Activated CD8-positive, alpha-beta memory T cell treated with anti-CD3 and anti-CD28 coated beads for 4 hours (primary cell): Measurements from ENCODE around the gene BCHE.
"Not testable (repeated sequence)": the region's sequence is repeated elsewhere in the genome, so short reads cannot be mapped to it uniquely, and the experiment has no call there.

Source experiments
- DNase-seq, 2 donors: peaks; one replicate each; pipeline ENCODE4 v3.0.0-alpha.2; 2020; ENCODE audit warnings: low read depth in 2 of 2

Gene BCHE

GRCh38 chr3:165816209-165816608, 21.0 kb downstream of the BCHE start:
- no peak for DNase-seq

DNA sequence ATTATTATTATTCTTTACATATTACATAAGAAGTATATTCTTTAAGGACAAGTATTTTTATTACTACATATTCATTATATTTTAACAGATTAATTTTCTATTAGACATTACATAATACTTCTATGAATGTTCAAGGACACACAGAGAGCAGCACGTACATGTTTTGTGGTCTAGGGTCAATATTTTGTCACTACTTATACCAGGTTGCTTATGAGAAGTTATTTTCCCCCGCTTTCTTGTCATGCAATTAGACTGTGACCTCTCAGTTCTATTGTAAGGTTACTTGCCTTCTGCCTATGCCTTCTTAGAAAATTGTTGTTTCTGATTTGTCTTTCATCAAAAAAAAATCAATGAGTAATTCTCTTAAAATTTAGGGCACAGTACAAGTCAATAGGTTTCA, 21.5 kb downstream of the BCHE start:
- DNase-seq, result no peak

DNA sequence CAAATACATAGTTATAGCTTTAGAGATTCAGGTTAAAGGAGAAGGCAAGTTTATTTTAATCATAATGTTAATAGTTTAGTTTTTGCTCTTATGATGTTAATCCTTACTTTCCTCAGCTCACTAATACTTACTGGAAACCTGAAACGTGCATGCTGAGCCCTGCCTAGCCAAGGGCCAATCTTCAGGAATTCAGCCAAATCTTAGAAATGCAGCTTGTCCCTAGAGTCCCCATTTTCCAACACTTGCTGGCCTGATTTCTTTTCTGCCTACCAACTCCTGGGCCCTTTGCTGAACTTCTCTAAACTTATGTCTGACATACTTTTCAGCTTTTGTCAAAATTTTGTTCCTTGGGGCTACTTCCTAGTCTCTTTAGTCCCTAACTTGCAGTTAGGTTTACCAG, 22.8 kb downstream of the BCHE start:
- DNase-seq, result no peak

DNA sequence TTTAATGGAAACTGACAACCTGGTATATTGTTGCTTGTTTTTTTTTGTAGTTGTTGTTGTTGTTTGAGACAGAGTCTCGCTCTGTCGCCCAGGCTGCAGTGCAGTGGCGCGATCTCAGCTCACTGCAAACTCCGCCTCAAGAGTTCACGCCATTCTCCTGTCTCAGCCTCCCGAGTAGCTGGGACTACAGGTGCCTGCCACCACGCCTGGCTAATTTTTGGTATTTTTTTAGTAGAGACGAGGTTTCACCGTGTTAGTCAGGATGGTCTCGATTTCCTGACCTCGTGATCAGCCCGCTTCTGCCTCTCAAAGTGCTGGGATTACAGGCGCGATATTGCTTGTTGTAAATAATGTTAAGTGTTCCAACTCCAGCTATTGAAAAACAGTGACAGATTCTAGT, 29.3 kb downstream of the BCHE start:
- DNase-seq, result not testable (repeated sequence)

- no peak for DNase-seq
These were observed 31.2 kb downstream of the BCHE start for GRCh38 chr3:165805946-165806561.

DNA sequence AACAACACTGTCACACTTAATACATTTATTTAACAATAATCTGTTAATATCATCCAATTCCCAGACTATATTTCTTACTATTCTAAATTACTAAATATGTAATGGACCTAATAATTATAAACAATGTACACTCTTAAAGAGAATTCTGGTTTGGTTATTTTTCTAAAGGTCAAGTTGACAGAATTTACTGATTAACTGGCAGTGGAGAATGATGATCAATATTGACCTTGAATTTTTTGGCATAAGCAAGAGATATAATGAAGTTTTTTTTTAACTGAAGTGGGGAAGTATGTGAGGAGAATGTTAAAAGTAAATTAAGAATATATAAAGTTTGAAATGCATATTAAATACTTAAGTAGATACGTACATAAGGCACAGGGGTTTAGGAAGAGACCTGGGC, 33.8 kb downstream of the BCHE start:
- no peak for DNase-seq

GRCh38 chr3:165800970-165801369, 36.3 kb downstream of the BCHE start:
- DNase-seq, result no peak

GRCh38 chr3:165799026-165799425, 38.2 kb downstream of the BCHE start:
- no peak for DNase-seq

DNA sequence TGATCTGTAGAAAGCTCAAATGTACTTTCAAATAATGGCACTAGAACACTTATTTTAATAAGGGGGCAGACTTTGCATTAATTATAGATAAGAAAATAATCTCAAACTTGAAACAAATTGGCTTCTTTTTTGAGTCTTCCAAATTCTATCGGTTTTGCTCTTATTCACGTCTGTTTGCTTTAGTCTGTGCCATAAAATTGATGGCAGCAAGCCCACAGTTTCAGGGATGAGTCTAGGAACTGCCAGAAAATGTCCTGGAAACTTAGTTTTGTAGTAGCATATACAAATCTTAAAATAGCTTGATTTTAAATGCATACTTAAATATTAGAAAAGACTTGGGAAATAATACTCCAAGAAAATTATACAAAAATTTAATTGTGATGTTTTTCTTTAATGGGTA, 39.7 kb downstream of the BCHE start:
- DNase-seq, result no peak

DNA sequence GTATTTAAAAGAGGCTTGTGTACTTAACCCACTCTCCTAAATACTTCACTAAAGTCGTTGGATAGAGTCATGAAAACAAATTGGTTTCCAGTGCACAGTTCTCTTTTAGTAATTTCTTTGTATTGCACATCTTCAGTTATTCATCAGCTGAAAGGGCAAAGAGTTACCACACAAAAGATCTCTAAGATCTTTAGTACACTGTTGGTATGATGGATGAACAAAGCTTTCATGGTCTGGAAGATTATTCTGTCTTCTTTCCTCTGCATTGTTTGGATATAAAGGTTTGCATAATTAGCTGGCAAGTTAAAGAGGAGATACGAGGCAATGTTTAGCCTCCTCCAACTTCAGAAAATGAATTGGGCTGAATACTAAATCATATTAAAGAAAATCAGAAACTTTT, 40.5 kb downstream of the BCHE start:
- no peak for DNase-seq

DNA sequence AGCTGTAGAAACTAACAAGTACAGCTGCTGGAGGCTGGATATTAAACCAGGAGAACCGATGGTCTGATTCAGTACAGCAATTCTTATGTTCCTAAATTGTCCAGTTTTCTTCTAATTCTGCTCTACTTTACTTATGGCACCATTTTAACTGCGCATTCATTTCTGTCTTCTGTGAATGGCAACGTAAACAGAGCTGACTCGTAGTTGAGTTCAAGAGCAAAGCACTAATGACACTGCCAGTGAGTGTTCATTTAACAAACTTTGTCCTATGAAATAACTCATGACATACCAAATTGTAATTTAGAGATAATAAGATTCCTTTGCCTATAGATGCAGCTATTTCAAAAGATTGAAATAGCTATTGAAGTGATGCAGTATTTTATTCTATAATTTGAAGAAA, 48.7 kb downstream of the BCHE start:
- no peak for DNase-seq

DNA sequence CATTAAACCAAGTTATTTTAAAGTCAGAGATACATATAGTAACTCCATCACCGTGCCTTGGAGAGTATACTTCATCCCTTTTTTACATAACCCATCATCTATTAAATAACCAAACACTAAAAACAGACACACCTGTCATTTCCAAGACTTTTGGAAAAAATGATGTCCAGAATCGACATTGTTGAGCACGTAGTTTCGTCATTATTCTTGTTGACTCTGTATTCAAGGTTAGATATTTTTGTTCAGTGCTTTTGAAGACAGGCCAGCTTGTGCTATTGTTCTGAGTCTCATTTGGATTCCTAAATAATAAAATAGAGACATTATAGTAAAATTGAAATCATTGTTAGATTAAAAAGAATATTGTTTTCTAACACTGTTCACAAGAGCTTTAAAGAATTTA, 51.2 kb downstream of the BCHE start:
- no peak for DNase-seq

DNA sequence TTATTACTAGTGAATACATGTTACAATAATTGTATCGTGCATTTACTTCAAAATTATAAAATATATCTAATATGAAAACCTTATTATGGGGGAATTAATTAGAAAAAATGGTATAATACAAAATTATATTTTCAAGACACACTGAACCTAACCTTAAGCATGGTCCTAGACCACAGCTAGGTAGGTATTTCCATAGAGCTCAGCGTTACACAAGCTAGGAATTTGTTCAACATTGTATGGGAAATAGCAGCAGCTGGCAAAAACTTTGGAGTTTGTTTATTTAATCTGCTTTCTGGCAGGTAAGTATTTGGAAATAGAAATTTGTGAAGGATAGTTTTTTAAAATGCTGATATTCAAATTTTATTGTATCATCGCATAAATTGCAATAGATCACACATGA, 52.9 kb downstream of the BCHE start:
- DNase-seq, result no peak

- DNase-seq, result no peak
These were observed 53.8 kb downstream of the BCHE start for GRCh38 chr3:165783383-165783782.

- no peak for DNase-seq
These were observed 58.3 kb downstream of the BCHE start for GRCh38 chr3:165778891-165779290.

DNA sequence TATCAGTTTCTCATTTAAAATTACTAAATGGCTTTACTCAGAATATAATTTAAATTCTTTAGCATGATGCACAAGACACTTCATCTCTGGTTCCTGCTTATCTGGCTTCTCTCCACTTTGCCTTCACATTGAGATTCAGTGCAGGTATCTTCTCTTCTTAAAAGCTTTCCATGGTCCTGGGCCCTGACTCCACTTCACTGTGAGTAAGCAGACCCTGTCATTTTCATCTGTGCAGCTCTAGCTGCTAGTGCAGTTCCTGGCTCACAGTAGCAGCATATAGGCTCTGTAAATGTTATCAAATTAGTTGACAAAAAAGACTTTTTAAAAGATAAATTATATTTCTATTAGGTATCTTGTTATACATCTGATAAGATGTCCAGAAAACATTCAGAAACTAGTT, 58.8 kb downstream of the BCHE start:
- no peak for DNase-seq

DNA sequence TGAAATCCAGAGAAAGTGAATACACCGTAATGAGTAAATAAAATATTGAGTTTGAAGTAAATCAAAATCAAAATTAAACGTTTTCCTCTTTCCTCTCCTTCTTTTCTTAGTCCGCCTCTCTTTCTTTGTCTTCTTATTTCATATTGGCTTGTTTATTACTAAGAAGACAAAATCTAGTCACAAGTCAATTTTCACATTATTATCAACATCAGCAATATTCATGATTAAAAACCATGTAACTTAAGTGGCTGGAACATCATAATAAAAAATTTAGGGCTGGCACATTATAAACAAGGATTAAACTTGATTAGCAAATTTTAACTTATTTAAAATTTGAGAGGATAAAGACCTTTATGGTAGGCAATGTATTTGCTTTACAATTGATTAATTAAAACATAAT, 61.4 kb downstream of the BCHE start:
- DNase-seq, result no peak

GRCh38 chr3:165770781-165771180, 66.4 kb downstream of the BCHE start:
- DNase-seq, result no peak

DNA sequence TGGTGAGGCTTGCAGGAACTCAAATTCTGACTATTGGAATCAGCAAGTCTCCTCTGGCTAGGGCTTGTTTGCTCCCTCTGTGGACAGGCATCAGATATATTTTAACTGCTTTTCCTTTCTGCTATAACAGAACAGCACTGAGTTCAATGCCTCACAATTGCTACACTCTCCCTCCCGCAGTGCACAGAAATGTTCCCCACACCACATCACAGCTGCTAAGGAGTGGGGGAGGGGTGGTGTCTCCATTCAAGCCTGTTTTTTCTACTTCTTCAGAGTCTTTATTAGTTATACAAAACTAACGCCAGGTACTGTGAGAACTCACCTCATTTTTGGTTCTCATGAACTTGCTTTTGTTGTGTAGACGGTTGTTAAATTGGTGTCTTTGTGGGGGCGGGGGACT, 68.5 kb downstream of the BCHE start:
- DNase-seq, result no peak

DNA sequence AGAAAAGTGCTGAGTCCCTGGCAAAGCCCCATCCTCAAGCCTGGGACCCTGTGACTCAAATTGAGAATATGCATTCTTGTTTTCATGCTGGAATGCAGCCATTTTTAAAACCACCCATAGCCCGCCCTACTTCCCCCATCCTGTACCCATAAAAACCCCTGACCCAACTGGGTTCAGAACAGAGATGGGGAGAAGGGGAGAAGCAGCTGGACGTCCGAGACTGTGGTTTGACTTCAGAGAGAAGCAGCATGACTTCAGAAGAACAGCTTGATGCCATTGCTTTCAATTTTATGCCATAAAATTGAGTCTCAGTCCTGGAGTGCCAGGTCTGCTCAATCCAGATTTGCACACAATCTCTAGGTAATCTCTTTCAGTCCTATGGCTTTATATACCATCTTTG, 78.2 kb downstream of the BCHE start:
- no peak for DNase-seq

DNA sequence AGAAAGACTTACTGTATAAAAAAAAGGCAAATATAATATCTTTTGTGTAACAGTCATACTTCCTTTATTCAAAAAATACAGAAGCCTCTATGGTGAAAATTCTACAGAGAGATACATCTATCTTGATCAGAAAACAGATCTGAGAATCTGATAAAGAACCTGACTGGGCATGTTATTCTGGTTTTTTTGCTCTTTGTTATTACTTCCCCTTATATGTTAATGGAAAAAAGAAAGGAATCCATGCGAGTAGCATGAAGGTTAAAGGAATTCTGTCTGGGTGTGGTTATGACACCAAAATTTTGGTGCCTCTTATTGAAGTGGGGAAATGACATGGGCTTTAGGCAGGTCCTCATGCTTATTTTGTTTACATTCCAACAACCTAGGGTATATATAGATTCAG, 81.7 kb downstream of the BCHE start:
- no peak for DNase-seq

GRCh38 chr3:165754219-165755007, 82.8 kb downstream of the BCHE start:
- no peak for DNase-seq

DNA sequence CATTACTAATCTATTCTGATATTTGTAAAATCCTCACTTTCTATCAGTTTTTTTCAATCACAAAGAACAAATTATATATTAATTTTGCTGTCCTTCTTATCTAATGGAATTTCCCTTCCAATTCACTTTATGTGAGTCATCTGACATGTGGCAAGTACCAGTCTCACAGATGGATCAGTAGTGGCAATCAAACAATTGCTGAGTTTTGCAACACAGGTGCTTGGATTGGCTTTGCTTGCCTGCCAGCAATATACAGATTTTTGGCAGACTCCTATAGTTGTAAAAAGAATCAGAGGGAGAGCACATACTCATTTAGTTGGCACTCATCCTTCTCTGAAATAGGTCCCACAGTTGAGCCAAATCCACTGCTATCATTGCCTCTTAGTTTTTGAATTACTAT, 83.7 kb downstream of the BCHE start:
- no peak for DNase-seq

DNA sequence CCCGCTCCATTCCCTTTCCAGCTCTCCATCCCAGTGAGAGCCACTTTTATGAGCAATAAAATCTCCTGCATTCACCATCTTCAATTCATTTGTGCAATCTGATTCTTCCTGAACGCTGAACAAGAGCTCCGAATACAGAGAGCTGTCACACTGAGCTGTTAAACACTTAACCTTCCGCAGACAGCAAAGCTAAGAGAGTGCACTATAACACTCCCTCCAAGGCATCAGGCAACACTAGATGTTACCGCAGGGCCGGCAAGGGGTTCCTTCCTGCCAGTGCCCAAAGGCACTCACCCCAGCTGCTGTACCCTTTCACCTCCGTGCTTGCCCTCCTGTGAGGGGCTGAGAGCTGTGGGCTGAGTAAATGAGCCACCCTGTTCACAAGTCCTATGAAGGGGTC, 85.6 kb downstream of the BCHE start:
- DNase-seq, result no peak
